ENCODE measurements around the gene SOX9.

Gene SOX9

GRCh38 chr17:72162569-72162968, 41.7 kb downstream of the SOX9 start:
- no peak for DNase-seq (ENCODE audit: low read depth in 3 of 3)

GRCh38 chr17:72163474-72163873, 42.7 kb downstream of the SOX9 start:
- DNase-seq (ENCODE audit: low read depth in 3 of 3) = no peak

GRCh38 chr17:72164158-72164739, 43.4 kb downstream of the SOX9 start:
- DNase-seq (ENCODE audit: low read depth in 3 of 3) = no peak

GRCh38 chr17:72165192-72165866, 44.5 kb downstream of the SOX9 start:
- no peak for DNase-seq (ENCODE audit: low read depth in 3 of 3)

- DNase-seq (ENCODE audit: low read depth in 3 of 3) = no peak
These were observed 45.1 kb downstream of the SOX9 start for GRCh38 chr17:72165867-72166439.

GRCh38 chr17:72167593-72167992, 46.8 kb downstream of the SOX9 start:
- no peak for DNase-seq (ENCODE audit: low read depth in 3 of 3)

- no peak for DNase-seq (ENCODE audit: low read depth in 3 of 3)
These were observed 49.0 kb downstream of the SOX9 start for GRCh38 chr17:72169823-72170222.

- DNase-seq (ENCODE audit: low read depth in 3 of 3) = no peak
These were observed 51.2 kb downstream of the SOX9 start for GRCh38 chr17:72171703-72172667.

GRCh38 chr17:72173499-72174116, 52.8 kb downstream of the SOX9 start:
- no peak for DNase-seq (ENCODE audit: low read depth in 3 of 3)

GRCh38 chr17:72175263-72175662, 54.4 kb downstream of the SOX9 start:
- no peak for DNase-seq (ENCODE audit: low read depth in 3 of 3)
